DMS53 treated with DMSO at 0.1 percent for 48 hours (cell line): ENCODE data around the gene MAP3K7CL.
"Not testable (repeated sequence)": the region's sequence is repeated elsewhere in the genome, so short reads cannot be mapped to it uniquely, and the experiment has no call there.

ENCODE experiments used
- DNase-seq: peaks from one replicate; lab custom pipeline; 2025; ENCODE audit not compliant: unreplicated experiment; lab: John Stamatoyannopoulos, UW

The MAP3K7CL gene

DNA sequence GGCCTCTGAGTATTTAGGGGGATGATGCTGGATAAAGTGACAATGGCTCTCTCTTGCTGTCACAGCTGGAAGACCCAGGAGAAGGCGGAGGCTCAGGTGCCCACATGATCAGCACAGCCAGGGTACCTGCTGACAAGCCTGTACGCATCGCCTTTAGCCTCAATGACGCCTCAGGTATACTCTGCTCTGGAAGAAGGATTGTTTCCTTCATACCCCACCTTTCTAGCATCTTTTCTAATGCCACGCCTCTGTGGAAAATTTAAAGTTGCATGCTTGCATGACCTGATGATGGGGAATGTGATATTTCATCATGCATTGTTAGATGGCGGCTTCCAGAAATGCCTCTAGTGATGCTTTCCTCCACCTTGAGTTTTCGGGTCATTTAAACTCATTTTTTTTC is 2.8 kb downstream of the MAP3K7CL start:
- DNase-seq = no peak

DNA sequence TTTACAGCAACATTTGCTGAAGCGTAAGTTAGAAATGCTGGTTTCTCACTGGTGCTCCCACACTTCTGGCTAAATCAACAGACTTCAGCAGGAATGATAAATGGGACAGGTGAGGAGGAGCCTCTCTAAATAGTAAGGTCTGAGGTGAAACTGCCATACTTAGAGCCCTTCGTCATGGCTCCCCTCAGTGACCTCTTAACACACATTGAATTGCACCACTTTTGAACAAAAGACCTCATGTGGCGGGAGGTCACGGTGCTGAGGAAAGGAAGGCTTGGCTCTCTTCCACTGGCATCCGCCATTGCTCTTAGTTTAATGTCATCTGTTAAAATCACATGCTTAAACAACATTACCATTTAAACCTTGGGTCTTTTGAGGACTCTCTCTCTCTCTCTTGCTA is 3.4 kb downstream of the MAP3K7CL start:
- no peak for DNase-seq

GRCh38 chr21:29135481-29135880 is 5.0 kb downstream of the MAP3K7CL start:
- DNase-seq = no peak

GRCh38 chr21:29136033-29136432 is 5.6 kb downstream of the MAP3K7CL start:
- DNase-seq = no peak

DNA sequence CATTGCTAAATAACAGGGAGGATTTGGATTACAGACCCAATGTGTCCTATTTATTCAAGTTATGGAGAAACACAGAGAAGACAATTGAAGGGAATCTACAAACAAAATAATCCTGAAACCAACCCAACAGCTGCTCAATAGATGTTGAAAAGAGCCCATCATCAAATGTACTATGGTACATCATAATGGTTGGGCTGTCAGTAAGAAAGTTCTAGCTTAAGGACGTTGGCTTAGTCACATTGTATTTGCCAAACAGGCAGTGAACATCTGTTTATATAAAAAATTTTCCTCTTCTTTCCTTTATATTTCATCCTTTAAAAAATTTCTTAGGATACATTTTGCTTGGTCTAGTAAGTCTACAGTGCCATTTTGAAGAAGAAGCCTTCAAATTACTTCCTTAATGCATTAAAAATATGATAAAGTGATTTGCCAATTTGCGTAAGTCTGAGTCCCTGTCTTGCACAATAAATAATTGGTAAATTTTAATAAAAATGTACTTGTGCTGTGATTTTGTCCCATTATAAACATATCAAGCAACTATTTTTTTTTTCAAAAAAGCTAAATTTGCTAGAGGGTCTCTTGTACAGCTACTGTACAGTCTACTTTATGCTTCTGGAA is 14.4 kb downstream of the MAP3K7CL start:
- DNase-seq = no peak

GRCh38 chr21:29145354-29145782 is 14.9 kb downstream of the MAP3K7CL start:
- no peak for DNase-seq

- DNase-seq = no peak
Observed at GRCh38 chr21:29145852-29146453, 15.5 kb downstream of the MAP3K7CL start.

- no peak for DNase-seq
Observed at GRCh38 chr21:29146726-29147125, 16.3 kb downstream of the MAP3K7CL start.

DNA sequence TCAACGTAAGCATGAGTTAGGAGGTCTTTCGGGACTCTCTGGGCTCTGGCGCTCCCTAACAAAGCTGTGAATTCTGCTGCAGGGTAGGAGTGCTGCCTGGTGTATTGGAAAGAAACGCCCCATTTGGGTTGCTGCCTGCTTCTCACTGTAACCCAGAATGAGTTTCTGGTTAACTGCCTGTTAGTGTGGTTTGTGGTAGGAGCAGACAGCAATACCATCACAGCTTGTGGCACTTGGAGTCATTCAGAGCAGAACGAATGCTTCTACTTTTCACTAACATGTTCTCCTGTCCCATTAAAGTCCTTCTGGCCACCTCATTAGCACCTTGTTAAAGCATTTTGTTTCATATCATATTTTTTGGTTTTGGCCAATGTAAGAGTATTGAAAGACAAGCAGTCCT is 18.1 kb downstream of the MAP3K7CL start:
- no peak for DNase-seq

DNA sequence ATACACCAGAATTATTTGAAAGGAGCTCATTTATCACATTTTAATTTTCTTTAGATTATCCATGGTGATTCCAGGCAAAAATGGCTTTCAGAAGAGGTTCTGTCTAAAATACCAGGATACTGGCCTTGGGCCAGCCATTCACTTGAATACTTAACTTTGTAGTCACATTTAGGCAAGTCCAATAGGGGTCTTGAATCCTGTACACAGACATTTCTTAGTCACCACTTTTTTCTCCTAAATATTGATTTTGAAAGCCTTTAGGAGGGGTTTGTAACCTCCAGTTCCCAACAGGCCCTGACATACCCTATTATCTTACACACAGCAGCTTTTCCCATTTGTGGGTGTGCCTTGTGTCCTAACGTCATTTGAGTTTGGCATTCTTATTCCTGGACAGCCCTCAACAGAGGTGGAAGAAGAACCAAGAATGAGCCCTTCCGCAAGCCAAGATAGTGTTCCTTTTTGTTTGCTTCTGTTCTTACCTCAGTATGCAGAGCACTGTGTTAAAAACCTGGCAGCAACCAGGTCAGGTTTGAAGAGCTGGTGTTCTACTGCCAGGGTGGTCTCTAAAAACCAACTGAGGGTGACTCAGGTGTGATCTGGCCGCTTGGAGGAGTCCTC is 19.5 kb downstream of the MAP3K7CL start:
- no peak for DNase-seq

- no peak for DNase-seq
Observed at GRCh38 chr21:29151931-29152330, 21.5 kb downstream of the MAP3K7CL start.

DNA sequence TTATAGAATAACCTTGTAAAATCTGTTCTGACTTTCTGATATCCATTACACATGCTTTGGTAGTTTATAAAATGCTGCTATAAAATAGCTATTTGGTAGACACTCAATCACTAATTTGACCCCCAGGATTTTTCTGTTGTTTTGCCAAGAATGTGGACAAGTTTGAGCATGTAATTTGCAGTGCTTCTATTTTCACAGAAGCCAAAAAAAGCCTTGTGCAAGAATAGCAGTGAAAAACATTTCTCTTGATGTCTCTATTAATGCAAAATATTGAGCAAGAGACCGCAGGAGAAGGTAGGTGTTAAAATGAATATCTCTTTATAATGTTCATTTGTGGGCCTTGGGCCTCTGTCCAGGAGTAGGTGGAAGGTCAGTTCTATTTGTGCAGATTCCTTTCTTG is 22.5 kb downstream of the MAP3K7CL start:
- DNase-seq = no peak

DNA sequence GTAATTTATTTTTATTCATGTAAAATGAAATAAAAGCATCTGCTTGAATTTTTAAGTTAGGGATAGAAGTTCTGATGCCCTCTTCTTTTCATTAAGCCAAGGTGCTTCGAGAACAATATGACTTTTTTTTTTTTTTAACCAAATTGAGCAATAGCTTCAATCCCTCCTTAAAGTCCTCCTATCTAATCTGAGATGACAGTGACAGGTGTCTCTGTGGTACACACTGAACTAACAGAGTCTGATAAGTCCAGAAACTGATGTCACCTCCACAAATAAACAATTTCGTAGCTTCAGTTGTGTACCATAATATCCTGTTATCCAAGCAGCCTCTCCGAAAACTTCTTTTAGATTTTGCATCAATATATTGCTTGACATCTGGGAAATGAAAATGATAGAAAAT is 23.8 kb downstream of the MAP3K7CL start:
- no peak for DNase-seq

GRCh38 chr21:29155118-29155932 is 24.9 kb downstream of the MAP3K7CL start:
- no peak for DNase-seq

GRCh38 chr21:29155933-29156260 is 25.5 kb downstream of the MAP3K7CL start:
- no peak for DNase-seq

DNA sequence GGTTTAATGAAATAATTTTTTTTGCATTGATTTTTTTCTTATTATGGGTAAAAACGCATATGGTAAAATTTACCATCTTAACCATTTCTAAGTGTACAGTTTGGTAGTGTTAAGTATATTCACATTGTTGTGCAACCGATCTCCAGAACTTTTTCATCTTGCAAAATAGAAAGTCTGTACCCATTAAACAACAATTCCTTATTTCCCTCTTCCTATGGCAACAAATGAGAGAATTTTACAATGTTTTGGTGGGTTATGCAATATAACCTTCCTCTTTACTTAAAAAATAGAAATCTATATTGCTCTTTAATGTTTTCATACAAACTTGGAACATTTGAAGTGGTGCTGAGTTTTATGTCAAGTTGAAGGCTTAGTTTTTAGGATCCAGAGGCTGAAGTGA is 26.6 kb downstream of the MAP3K7CL start:
- no peak for DNase-seq

DNA sequence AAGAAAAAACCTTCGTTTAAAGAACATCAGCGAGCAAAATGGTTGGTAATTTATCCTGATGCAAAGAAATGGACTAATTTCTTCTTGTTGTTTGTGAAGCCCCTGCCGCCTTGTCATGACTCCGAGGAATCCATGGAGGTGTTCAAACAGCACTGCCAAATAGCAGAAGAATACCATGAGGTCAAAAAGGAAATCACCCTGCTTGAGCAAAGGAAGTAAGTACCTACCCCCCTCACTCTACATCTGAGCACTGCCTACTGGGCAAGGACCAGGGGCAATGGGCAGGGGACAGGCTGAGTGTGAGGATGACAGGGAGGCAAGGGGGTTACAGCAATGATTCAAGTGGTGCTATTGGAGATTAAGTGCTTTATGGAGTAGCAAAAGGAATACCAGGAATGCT is 29.4 kb downstream of the MAP3K7CL start:
- no peak for DNase-seq

DNA sequence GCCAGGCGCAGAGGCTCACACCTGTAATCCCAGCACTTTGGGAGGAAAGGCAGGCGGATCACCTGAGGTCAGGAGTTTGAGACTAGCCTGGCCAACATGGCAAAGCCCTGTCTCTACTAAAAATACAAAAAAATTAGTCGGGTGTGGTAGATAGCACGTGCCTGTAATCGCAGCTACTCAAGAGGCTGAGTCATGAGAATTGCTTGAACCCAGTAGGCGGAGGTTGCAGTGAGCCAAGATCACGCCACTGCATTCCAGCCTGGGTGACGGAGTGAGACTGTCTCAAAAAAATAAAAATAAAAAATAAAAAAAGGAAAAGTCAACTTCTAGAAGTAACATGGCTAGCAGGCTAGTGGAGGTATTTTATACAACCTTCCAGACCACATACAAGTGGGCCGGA is 32.4 kb downstream of the MAP3K7CL start:
- not testable (repeated sequence) for DNase-seq

DNA sequence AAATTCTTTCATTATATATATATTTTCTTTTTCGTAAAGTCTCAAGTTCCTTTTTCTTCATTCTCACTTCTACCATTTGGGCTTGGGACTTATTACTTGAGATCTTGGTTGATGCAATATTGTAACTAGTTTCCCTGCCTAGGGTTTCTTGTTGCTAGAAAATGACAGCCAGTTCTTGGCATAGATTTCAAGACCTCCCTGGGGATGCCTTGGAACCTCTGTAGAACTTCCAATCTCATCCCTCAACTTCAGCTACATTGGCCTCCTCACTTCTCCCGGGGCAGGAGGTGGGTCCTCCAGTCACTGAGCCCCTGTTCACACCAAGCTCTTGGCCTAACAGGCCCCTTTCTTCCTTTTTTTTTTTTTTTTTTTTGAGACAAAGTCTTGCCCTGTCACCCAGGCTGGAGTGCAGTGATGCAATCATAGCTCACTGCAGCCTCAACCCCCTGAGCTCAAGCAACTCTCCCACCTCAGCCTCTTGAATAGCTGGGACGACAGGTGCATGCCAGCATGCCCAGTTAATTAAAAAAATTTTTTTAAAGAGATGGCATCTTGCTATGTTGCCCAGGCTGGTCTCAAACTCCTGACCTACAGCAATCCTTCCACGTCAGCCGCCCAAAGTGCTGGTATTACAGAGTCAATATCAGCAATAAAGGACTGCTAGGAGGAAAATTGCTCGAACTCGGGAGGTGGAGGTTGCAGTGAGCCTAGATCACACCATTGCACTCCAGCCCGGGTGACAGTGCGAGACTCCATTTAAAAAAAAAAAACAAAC is 33.1 kb downstream of the MAP3K7CL start:
- DNase-seq = no peak

DNA sequence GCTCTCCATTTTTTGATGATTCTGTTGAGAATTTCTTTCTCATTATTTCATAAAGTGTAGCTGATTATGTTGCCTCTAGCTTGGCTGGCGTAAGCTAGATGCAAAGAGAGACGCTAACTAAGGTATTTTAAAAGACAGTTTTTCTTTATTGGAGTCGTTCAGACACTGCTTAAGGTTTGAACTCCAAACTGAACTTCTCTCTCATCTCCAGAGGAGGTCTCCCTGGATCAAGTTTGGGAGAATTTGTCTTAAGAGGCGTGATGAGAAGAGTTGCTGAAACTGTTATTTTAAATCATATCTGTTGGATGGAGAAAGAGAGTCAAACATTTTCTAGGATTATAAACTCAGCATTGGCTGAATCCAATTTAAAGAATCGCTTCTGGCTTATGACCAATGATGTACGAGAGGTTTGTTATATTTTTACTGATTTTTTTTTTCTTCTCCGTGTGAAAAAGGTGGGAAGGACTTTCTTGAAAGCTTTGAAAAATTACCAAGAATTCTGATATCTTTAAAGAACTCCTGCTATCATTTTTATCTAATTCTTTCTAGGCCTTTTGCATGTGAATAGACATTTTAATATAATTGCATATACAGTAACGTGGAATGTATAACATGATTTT is 34.0 kb downstream of the MAP3K7CL start:
- no peak for DNase-seq

DNA sequence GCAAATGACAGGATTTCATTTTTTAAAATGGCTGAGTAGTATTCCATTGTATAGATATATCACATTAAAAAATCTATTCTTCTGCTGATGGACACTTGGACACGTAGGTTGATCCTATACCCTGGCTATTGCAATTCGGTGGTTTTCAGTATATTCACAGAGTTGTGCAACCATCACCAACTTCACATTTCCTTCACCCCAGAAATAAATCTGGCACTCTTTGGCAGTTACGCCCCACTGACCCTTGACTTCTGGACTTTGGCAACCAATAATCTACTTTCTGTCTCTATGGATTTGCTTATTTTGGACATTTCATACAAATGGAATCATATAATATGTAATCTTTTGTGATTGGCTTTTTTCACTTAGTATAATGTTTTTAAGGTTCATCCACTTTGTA is 35.9 kb downstream of the MAP3K7CL start:
- DNase-seq = no peak
